HG02678 (cell line): ENCODE results near the gene PGA3.
"Not testable (repeated sequence)": the region's sequence is repeated elsewhere in the genome, so short reads cannot be mapped to it uniquely, and the experiment has no call there.

Experiments
- ATAC-seq: cut with Tn5 transposase; IDR thresholded peaks from one replicate; pipeline ENCODE4 v1.9.1; 2021; ENCODE audit warnings: mild to moderate bottlenecking, moderate library complexity; ENCODE audit not compliant: unreplicated experiment

Gene PGA3

GRCh38 chr11:61204502-61205059, 1.3 kb downstream of the PGA3 start:
- not testable (repeated sequence) for ATAC-seq

DNA sequence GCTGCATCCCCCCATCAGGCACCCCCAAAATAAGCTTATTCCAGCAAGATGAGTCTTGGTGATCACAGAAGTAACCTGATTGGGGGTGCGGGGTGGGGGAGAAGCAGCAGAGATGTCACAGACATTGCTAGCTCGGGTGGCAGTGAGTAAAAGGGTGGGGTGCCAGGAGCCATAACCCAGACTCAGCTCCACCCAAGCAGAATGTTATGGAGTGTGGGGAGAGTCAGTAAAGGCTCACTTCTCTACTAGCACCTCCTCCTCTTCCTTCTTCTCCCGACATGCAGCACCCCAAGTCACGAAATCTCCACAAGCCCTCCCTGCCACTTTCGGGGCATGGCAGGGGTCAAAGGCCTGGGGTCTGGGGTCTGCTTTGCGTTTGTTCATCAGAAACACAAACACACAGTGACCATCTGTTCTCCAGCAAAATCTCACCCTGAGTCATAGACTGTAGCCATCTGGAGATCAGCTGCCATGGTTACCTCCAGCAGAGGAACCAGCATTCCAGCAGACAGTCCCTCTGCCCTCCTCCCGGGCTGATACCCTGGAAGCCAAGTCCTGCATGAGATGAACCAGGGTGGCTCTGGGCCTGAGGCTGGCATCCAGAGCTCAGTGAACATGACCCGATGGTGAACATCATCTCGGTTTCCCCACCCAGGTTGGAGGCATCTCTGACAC, 4.5 kb downstream of the PGA3 start:
- ATAC-seq = not testable (repeated sequence)

GRCh38 chr11:61210629-61211028, 7.3 kb downstream of the PGA3 start:
- ATAC-seq = not testable (repeated sequence)

DNA sequence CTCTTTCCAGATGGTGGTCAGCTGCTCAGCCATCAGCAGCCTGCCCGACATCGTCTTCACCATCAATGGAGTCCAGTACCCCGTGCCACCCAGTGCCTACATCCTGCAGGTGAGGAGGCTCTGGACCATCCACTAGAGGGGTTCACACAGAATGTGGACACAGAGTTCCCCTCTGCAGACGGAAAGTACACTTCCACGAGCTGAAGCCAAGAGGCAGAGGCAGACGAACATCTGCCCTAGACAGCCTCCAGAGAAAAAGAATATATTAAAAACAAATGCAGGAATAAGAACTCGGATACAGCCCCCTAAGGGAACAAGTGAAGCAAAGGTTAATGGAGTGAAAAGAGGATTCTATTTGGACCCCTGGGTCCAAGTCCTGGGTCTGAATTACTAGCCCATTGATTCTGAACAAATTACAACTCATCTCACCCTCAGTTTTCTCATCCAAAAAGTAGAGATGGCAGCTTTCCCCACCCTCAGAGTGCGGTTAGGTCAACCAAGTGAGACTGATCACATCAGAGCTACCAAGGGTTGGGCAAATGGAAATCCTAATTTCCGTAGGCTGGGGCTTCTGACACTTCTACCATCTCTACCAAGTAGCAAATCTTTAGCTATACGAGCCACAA, 8.1 kb downstream of the PGA3 start:
- ATAC-seq = not testable (repeated sequence)

- ATAC-seq = not testable (repeated sequence)
Measured at GRCh38 chr11:61212202-61212601, 8.9 kb downstream of the PGA3 start.

DNA sequence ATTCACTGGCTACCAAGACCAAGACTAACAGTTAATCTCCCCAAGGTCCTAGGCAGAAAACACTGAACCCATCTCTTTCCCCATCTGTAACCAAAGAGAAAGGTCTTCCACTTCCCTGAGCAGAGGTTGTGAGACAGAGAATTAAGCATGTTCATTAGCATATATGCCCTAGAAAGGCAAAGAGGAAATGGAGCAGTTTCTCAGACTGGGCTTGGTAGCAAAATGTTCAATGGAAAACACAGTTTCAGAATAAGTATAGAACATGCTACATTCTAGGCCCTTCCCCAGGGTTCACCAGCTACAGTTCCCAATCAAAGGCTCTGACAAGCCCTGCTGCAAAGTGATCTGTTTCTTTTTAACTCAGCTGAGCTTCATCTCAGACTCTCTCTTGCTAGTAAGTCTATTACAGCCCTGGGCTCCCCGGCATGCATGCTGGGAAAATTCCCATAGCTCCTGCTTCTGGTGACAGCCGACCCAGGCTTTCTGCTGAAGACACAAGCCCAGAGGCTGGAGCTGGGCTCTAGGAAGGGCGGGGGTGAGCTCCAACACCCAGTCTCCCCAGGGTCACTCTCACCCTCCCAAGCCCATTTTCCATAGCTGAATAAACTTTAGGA, 10.5 kb downstream of the PGA3 start:
- not testable (repeated sequence) for ATAC-seq

GRCh38 chr11:61218306-61218705, 15.0 kb downstream of the PGA3 start:
- ATAC-seq = not testable (repeated sequence)

DNA sequence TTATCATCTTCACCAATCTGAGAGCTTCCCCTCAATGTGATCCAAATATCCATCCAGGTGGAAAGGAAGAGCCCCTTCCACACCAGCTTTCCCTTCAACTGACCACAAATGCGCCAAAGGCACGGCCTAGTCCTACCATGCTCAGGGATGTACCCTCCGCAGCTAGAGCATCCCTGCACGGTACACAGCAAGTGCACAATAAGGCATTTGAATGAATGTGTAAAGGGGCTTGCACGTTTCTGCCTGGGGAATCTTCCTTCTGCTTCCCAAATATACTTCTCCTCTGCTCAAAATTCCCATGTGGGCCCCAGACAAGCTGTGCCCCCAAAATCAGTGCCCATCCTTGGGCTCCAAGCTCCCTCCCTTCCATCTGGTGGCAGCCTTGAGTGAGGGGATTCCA, 15.7 kb downstream of the PGA3 start:
- not testable (repeated sequence) for ATAC-seq

DNA sequence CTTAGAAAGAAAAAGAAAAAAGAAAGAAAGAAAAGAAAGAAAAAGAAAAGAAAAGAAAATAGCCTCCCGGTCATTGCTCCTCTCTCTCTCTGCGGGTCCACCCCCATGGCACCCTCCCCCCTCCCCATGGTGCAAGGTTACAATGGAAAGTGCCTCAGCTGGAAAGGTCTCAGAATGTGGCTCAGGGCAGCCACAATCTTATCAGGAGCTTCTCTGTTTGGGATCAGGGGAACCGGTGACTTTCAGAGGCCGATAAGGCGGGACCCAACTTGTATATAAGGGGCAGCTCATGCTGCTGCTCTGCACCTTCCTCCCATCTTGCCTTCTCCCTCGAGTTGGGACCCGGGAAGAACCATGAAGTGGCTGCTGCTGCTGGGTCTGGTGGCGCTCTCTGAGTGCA, 18.7 kb downstream of the PGA3 start, which contains the start of gene PGA4:
Gene PGA4, plus strand, starts transcription at position 301 of the 400 bp plus-strand sequence. Its CDS starts 54 bp downstream, at position 355.
- not testable (repeated sequence) for ATAC-seq

GRCh38 chr11:61222692-61223091, 19.4 kb downstream of the PGA3 start:
- not testable (repeated sequence) for ATAC-seq

- not testable (repeated sequence) for ATAC-seq
Measured at GRCh38 chr11:61226457-61227137, 23.3 kb downstream of the PGA3 start.

- not testable (repeated sequence) for ATAC-seq
Measured at GRCh38 chr11:61229458-61229857, 26.1 kb downstream of the PGA3 start.

GRCh38 chr11:61231033-61231432, 27.7 kb downstream of the PGA3 start:
- ATAC-seq = not testable (repeated sequence)

- ATAC-seq = not testable (repeated sequence)
Measured at GRCh38 chr11:61231585-61231984, 28.3 kb downstream of the PGA3 start.

DNA sequence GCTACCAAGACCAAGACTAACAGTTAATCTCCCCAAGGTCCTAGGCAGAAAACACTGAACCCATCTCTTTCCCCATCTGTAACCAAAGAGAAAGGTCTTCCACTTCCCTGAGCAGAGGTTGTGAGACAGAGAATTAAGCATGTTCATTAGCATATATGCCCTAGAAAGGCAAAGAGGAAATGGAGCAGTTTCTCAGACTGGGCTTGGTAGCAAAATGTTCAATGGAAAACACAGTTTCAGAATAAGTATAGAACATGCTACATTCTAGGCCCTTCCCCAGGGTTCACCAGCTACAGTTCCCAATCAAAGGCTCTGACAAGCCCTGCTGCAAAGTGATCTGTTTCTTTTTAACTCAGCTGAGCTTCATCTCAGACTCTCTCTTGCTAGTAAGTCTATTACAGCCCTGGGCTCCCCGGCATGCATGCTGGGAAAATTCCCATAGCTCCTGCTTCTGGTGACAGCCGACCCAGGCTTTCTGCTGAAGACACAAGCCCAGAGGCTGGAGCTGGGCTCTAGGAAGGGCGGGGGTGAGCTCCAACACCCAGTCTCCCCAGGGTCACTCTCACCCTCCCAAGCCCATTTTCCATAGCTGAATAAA, 29.3 kb downstream of the PGA3 start:
- ATAC-seq = not testable (repeated sequence)

DNA sequence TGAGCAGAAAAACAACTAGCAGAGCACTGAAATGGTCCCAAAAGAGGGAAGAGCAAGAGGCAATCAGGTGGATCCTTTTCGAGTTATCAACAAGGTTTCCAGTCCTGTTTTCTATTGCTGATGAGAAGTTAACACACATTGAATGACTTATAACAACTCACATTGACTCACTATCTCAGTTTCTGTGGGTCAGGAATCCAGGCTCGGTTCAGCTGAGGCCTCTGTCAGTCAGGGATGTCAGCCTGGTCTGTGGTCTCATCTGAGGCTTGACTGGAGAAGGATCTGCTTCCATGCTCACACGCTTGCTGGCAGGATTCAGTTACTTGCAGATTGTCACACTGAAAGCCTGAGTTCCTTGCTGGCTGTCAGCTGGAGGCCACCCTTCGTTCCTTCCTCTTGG, 33.8 kb downstream of the PGA3 start:
- not testable (repeated sequence) for ATAC-seq

- not testable (repeated sequence) for ATAC-seq
Measured at GRCh38 chr11:61240288-61240687, 37.0 kb downstream of the PGA3 start.

- not testable (repeated sequence) for ATAC-seq
Measured at GRCh38 chr11:61240875-61241274, 37.6 kb downstream of the PGA3 start, which contains the start of gene PGA5. Gene PGA5, plus strand, starts transcription at chr11:61241175. Its CDS starts 52 bp downstream, at chr11:61241227.

DNA sequence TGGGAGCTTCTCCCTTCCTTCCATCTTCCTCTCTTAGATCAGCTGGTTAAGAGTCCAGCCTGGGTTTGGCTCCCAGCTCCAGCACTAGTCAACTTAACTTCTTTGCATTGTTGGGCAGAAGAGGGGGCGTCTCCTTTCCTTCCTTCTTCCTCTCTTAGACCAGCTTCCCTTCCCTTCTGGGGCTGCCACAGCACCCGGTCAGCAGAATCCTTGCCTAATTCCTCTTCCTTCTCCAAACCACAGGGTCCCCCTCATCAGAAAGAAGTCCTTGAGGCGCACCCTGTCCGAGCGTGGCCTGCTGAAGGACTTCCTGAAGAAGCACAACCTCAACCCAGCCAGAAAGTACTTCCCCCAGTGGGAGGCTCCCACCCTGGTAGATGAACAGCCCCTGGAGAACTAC, 38.2 kb downstream of the PGA3 start:
- ATAC-seq = not testable (repeated sequence)

GRCh38 chr11:61245284-61245964, 42.1 kb downstream of the PGA3 start:
- ATAC-seq = not testable (repeated sequence)
